Panc1 (cell line): ENCODE measurements around the gene COL4A3. TPM values are rescaled to one million over a fixed set of nuclear protein-coding genes. Genes with fewer than 3 reads are reported as not detected.

Experiments
- ATAC-seq: fragments of 200-7000 bp; cut with Tn5 transposase; 2 replicates; pipeline ENCODE4 v1.9.1; 2020; ENCODE audit warnings: mild to moderate bottlenecking, moderate library complexity
- BruUV-seq: library from RNA; stranded (reverse); fragments of 400-500 nt; replicated peaks from 2 replicates; lab custom pipeline; 2021; lab: Mats Ljungman, UMichigan
- CTCF ChIA-PET: fragments of 300-600 bp; sonication (Branson Sonifier 250); formaldehyde crosslinking; loops from one replicate; lab custom pipeline; 2022; ENCODE audit warnings: antibody characterized with exemption; lab: Charles Lee
- POLR2A ChIA-PET: fragments of 300-600 bp; sonication (Branson Sonifier 250); formaldehyde crosslinking; loops from one replicate; lab custom pipeline; 2022; ENCODE audit warnings: antibody characterized with exemption; lab: Charles Lee
- DNase-seq: peaks from one replicate; pipeline ENCODE4 v3.0.0-alpha.2; 2010; ENCODE audit warnings: low read depth, low spot score
- H3K27ac ChIP-seq: 2 replicates; pipeline ENCODE4 v1.5.1; 2011; ENCODE audit warnings: mild to moderate bottlenecking, low read length, inconsistent platforms
- H3K27me3 ChIP-seq: fragments of 200-500 bp; sonication (Bioruptor generic); 2 replicates; pipeline ENCODE4 v1.6.0; 2014; ENCODE audit warnings: low read length, inconsistent platforms; ENCODE audit not compliant: control insufficient read depth, insufficient read depth
- H3K36me3 ChIP-seq: fragments of 200-500 bp; sonication (Bioruptor generic); 2 replicates; pipeline ENCODE4 v1.5.1; 2014; ENCODE audit warnings: inconsistent platforms, mild to moderate bottlenecking, low read length, moderate library complexity; ENCODE audit not compliant: control insufficient read depth, insufficient read depth
- H3K4me1 ChIP-seq: 2 replicates; pipeline ENCODE4 v1.5.1; 2011; ENCODE audit warnings: inconsistent platforms, mild to moderate bottlenecking, low read length, moderate library complexity; ENCODE audit not compliant: control insufficient read depth, insufficient read depth
- H3K4me3 ChIP-seq, 2 experiments: 2 replicates each; pipeline ENCODE4 v1.5.1; 2011 to 2012; ENCODE audit warnings: low read depth in 2 of 2, low read length in 2 of 2, mild to moderate bottlenecking in 2 of 2, inconsistent platforms in 1 of 2, moderate library complexity in 1 of 2
- H3K9me3 ChIP-seq: fragments of 200-500 bp; sonication (Bioruptor generic); 2 replicates; pipeline ENCODE4 v1.5.1; 2014; ENCODE audit warnings: low read depth, mild to moderate bottlenecking, inconsistent platforms, low read length, moderate library complexity; ENCODE audit not compliant: control insufficient read depth, insufficient read depth
- POLR2AphosphoS5 ChIP-seq: IDR thresholded peaks from 2 replicates; pipeline ENCODE4 v1.6.1; 2012; ENCODE audit warnings: mild to moderate bottlenecking, low read depth, low read length, moderate library complexity
- SIN3A ChIP-seq: IDR thresholded peaks from 2 replicates; pipeline ENCODE4 v1.6.1; 2012; ENCODE audit warnings: low read depth, mild to moderate bottlenecking, low read length, moderate library complexity, borderline replicate concordance; ENCODE audit not compliant: insufficient read depth
- TCF7L2 ChIP-seq: IDR thresholded peaks from 2 replicates; pipeline ENCODE4 v1.6.1; 2011; ENCODE audit warnings: mild to moderate bottlenecking, low read depth, low read length, inconsistent platforms
- in situ Hi-C: cut with HindIII; loops from 2 replicates; pipeline ENCODE4 v1.10.0; 2016; ENCODE audit warnings: low sequenced_read_pairs, low pct_unique_long_range_greater_than_20kb
- intact Hi-C: fragments of 100-400 bp; cut with micrococcal nuclease; formaldehyde crosslinking; loops from one replicate; pipeline ENCODE4 v1.10.0; 2022; ENCODE audit not compliant: unreplicated experiment
- total RNA-seq: library from RNA; stranded (reverse); gene quantifications from one replicate; pipeline ENCODE4 v1.2.1, GENCODE V29; 2021; ENCODE audit not compliant: unreplicated experiment
- TF ChIP-seq, protein P1 (sequence below): fragments of 450-650 bp; IDR thresholded peaks from 2 replicates; pipeline ENCODE4 v1.5.1; 2017; ENCODE audit warnings: mild to moderate bottlenecking
- TF ChIP-seq, protein P2 (sequence below), 2 experiments: IDR thresholded peaks; 2 replicates each; pipeline ENCODE4 v1.6.1; 2011 to 2012; ENCODE audit warnings: low read depth in 2 of 2, control low read depth in 1 of 2, low read length in 1 of 2, mild to moderate bottlenecking in 1 of 2, moderate library complexity in 1 of 2; ENCODE audit not compliant: insufficient read depth in 1 of 2

Gene COL4A3
- total RNA-seq, 1 experiment from 2014 or later = 0.18 TPM

DNA sequence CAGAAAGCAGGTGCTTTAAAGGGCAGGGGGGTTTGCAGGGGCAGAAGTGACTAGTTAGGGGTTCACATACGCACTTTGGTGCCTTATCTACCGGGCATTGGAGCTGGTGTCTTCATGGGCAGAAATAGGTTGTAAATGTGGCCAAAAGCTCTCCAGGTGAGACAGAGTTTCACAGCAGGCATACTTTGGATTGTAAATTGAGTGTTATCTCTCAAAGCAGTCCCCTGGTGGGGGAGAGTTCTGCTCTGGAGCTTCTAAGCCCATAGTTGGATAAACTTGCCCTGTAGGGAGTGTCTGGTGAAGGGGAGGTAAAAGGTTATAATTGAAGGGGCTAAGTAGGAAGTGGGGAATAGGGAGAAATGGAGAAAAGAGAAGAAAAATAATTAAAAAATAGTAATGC, 43.1 kb downstream of the COL4A3 start:
- intact Hi-C loops (no loop called here), in situ Hi-C loops (no loop called here)
- no peak for DNase-seq
- Histone ChIP-seq H3K9me3 (no peaks in the 10 kb centered on the region), H3K27me3 (no peaks in the 10 kb centered on the region), H3K36me3 (no peaks in the 10 kb centered on the region), H3K4me3 (no peak overlapping the region), H3K27ac (no peak overlapping the region), H3K4me1 (no peaks in the 10 kb centered on the region)
- BruUV-seq = no TSS peak
- ATAC-seq = no peak
- ChIA-PET CTCF (no interaction called here), POLR2A (no interaction called here)
- TF ChIP-seq, protein P1, sequence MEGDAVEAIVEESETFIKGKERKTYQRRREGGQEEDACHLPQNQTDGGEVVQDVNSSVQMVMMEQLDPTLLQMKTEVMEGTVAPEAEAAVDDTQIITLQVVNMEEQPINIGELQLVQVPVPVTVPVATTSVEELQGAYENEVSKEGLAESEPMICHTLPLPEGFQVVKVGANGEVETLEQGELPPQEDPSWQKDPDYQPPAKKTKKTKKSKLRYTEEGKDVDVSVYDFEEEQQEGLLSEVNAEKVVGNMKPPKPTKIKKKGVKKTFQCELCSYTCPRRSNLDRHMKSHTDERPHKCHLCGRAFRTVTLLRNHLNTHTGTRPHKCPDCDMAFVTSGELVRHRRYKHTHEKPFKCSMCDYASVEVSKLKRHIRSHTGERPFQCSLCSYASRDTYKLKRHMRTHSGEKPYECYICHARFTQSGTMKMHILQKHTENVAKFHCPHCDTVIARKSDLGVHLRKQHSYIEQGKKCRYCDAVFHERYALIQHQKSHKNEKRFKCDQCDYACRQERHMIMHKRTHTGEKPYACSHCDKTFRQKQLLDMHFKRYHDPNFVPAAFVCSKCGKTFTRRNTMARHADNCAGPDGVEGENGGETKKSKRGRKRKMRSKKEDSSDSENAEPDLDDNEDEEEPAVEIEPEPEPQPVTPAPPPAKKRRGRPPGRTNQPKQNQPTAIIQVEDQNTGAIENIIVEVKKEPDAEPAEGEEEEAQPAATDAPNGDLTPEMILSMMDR = no peak
- TF ChIP-seq POLR2AphosphoS5 (no peak), TCF7L2 (no peak), SIN3A (no peak)
- TF ChIP-seq, protein P2, sequence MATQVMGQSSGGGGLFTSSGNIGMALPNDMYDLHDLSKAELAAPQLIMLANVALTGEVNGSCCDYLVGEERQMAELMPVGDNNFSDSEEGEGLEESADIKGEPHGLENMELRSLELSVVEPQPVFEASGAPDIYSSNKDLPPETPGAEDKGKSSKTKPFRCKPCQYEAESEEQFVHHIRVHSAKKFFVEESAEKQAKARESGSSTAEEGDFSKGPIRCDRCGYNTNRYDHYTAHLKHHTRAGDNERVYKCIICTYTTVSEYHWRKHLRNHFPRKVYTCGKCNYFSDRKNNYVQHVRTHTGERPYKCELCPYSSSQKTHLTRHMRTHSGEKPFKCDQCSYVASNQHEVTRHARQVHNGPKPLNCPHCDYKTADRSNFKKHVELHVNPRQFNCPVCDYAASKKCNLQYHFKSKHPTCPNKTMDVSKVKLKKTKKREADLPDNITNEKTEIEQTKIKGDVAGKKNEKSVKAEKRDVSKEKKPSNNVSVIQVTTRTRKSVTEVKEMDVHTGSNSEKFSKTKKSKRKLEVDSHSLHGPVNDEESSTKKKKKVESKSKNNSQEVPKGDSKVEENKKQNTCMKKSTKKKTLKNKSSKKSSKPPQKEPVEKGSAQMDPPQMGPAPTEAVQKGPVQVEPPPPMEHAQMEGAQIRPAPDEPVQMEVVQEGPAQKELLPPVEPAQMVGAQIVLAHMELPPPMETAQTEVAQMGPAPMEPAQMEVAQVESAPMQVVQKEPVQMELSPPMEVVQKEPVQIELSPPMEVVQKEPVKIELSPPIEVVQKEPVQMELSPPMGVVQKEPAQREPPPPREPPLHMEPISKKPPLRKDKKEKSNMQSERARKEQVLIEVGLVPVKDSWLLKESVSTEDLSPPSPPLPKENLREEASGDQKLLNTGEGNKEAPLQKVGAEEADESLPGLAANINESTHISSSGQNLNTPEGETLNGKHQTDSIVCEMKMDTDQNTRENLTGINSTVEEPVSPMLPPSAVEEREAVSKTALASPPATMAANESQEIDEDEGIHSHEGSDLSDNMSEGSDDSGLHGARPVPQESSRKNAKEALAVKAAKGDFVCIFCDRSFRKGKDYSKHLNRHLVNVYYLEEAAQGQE (IDR thresholded peaks at IDR 0.05; ENCODE audit: insufficient read depth in 1 of 2, low read depth in 2 of 2, low read length in 1 of 2) = no peak

DNA sequence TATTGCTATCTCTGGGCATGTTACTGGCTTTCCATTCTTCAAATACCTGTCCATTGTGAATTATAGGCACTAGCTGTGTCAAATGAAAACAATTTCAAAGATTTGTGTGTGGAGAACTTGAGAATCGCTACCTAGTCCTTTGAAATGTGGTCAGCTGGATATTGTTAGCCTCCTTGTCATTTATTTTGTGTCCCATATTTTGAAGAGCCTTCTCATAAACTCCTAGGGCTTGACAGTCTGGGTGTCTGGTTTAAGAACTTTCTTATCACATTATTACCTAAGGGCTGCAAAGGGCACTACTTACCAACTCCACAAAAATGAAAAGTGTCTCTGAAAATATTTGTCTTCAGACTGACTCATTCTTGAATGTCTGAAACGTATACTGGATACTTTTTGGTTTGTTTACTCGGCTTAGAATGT, 50.2 kb downstream of the COL4A3 start:
- TF ChIP-seq, protein P2 (IDR thresholded peaks at IDR 0.05; ENCODE audit: insufficient read depth in 1 of 2, low read depth in 2 of 2, low read length in 1 of 2) = no peak
- TF ChIP-seq POLR2AphosphoS5 = no peak
- TF ChIP-seq SIN3A = no peak
- TF ChIP-seq, protein P1 = no peak
- no peak for TF ChIP-seq TCF7L2
- no TSS peak for BruUV-seq
- in situ Hi-C loops (no loop called here), intact Hi-C loops (no loop called here)
- DNase-seq (no peak), ATAC-seq (no peak)
- ChIA-PET CTCF (no interaction called here), POLR2A (no interaction called here)
- Histone ChIP-seq H3K27ac (no peak overlapping the region), H3K36me3 (no peaks in the 10 kb centered on the region), H3K9me3 (no peaks in the 10 kb centered on the region), H3K4me1 (no peaks in the 10 kb centered on the region; the same call in 1 of the 2 replicates), H3K4me3 (no peak overlapping the region), H3K27me3 (no peaks in the 10 kb centered on the region)
